Measurements from ENCODE around the gene TBR1.

Gene TBR1

DNA sequence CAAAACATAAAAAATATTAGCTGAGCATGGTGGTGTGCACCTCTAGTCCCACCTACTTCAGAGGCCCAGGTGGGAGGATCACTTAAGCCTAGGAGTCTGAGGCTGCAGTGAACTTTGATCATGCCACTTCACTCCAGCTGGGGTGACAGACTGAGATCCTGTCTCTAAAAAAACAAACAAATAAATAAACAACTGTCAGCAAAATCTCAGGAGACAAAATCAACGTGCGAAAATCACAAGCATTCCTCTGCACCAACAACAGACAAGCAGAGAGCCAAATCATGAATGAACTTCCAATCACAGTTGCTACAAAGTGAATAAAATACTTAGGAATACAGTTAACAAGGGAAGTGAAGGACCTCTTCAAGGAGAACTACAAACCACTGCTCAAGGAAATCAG is 58.8 kb downstream of the TBR1 start:
- TF ChIP-seq CEBPB (IDR thresholded peaks at IDR 0.05), result no peak
- TF ChIP-seq ZBTB7A (IDR thresholded peaks at IDR 0.05; ENCODE audit: low read depth), result no peak
- no peak for TF ChIP-seq EGR1 (IDR thresholded peaks at IDR 0.05)
- TF ChIP-seq RAD21 (IDR thresholded peaks at IDR 0.05; ENCODE audit: low read depth), result no peak
- TF ChIP-seq, protein P1, sequence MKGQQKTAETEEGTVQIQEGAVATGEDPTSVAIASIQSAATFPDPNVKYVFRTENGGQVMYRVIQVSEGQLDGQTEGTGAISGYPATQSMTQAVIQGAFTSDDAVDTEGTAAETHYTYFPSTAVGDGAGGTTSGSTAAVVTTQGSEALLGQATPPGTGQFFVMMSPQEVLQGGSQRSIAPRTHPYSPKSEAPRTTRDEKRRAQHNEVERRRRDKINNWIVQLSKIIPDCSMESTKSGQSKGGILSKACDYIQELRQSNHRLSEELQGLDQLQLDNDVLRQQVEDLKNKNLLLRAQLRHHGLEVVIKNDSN (IDR thresholded peaks at IDR 0.05), result no peak
- TF ChIP-seq CREB1 (IDR thresholded peaks at IDR 0.05; ENCODE audit: low read depth), result no peak

Data from Ishikawa (cell line).